HepG2 (cell line): ENCODE data around the gene CDH13. TPM values are rescaled to one million over a fixed set of nuclear protein-coding genes. Genes with fewer than 3 reads are reported as not detected.

ENCODE experiments used
- EP300 ChIP-seq, 3 experiments: sonication (generic) in 1 of 3; formaldehyde crosslinking in 1 of 3; IDR thresholded peaks; 2 replicates each; pipeline versions ENCODE4 v1.5.1 to v1.6.1; 2011 to 2020; ENCODE audit warnings: low read depth in 2 of 3, low read length in 2 of 3, borderline replicate concordance in 1 of 3, improper control_type of control experiment in 1 of 3, mild to moderate bottlenecking in 1 of 3, missing genetic modification reagents in 1 of 3, moderate library complexity in 1 of 3
- GATA4 ChIP-seq: sonication (generic); IDR thresholded peaks from 2 replicates; pipeline ENCODE4 v1.6.1; 2016; ENCODE audit warnings: antibody characterized with exemption, low read depth, borderline replicate concordance
- NFE2L1 ChIP-seq: sonication (generic); formaldehyde crosslinking; IDR thresholded peaks from 2 replicates; pipeline ENCODE4 v1.4.0; 2020; ENCODE audit warnings: missing genetic modification reagents, mild to moderate bottlenecking, borderline replicate concordance
- NR3C1 ChIP-seq: sonication (generic); formaldehyde crosslinking; IDR thresholded peaks from 2 replicates; pipeline ENCODE4 v1.4.0; 2020; ENCODE audit warnings: missing genetic modification reagents
- SRY ChIP-seq: sonication (generic); formaldehyde crosslinking; IDR thresholded peaks from 2 replicates; pipeline ENCODE4 v1.8.0; 2022; ENCODE audit warnings: mild to moderate bottlenecking, missing genetic modification reagents
- TARDBP ChIP-seq: sonication (generic); formaldehyde crosslinking; IDR thresholded peaks from 2 replicates; pipeline ENCODE4 v1.8.0; 2022; ENCODE audit warnings: mild to moderate bottlenecking, missing genetic modification reagents
- XRCC5 ChIP-seq: fragments of 200-400 bp; formaldehyde crosslinking; optimal IDR thresholded peaks from 2 replicates; pipeline ENCODE3; 2017; ENCODE audit warnings: mild to moderate bottlenecking, low read length
- ZBTB1 ChIP-seq: sonication (generic); formaldehyde crosslinking; IDR thresholded peaks from 2 replicates; pipeline ENCODE4 v1.4.0; 2020; ENCODE audit warnings: missing genetic modification reagents, borderline replicate concordance
- ZNF383 ChIP-seq: sonication (generic); formaldehyde crosslinking; IDR thresholded peaks from 2 replicates; pipeline ENCODE4 v1.4.0; 2020; ENCODE audit warnings: missing genetic modification reagents, mild to moderate bottlenecking, borderline replicate concordance
- ZNF766 ChIP-seq: sonication (generic); formaldehyde crosslinking; IDR thresholded peaks from 2 replicates; pipeline ENCODE4 v1.5.0; 2020; ENCODE audit warnings: missing genetic modification reagents, borderline replicate concordance
- ZNF839 ChIP-seq: sonication (generic); formaldehyde crosslinking; IDR thresholded peaks from 2 replicates; pipeline ENCODE4 v1.4.0; 2020; ENCODE audit warnings: missing genetic modification reagents, mild to moderate bottlenecking, borderline replicate concordance
- ZSCAN30 ChIP-seq: sonication (generic); formaldehyde crosslinking; IDR thresholded peaks from 2 replicates; pipeline ENCODE4 v1.5.0; 2020; ENCODE audit warnings: mild to moderate bottlenecking, missing genetic modification reagents
- polyA plus RNA-seq, 8 experiments: library from polyadenylated mRNA; depleted of rRNA in 3 of 8; stranded (reverse) in 7 of 8; unstranded in 1 of 8; fragments of >200 nt; fragmentation: Illumina TruSeq in 4 of 8; extraction: Trizol in 4 of 8; gene quantifications; 2 replicates each; pipeline versions ENCODE4 v1.2.1 to v1.2.3, GENCODE V29; 2011 to 2016; ENCODE audit warnings: low read depth in 4 of 8, missing spikeins in 1 of 8, mixed read lengths in 1 of 8; ENCODE audit not compliant: insufficient read depth in 1 of 8
- total RNA-seq, 5 experiments: library from RNA; depleted of rRNA; stranded (reverse); fragments of >200 nt; fragmentation: Illumina TruSeq; extraction: Trizol; gene quantifications; 2 replicates each; pipeline ENCODE4 v1.2.3, GENCODE V29; 2016; ENCODE audit warnings: low read depth in 1 of 5
- TF ChIP-seq, protein P1 (sequence below), 2 experiments: fragments of 450-650 bp in 1 of 2; sonication (generic) in 1 of 2; formaldehyde crosslinking in 1 of 2; IDR thresholded peaks; 2 replicates each; pipeline versions ENCODE4 v1.6.1 to v1.8.0; 2016 to 2022; ENCODE audit warnings: antibody characterized with exemption in 1 of 2, mild to moderate bottlenecking in 1 of 2, missing genetic modification reagents in 1 of 2
- TF ChIP-seq, protein P2 (sequence below): fragments of 450-650 bp; IDR thresholded peaks from 2 replicates; pipeline ENCODE4 v1.6.1; 2017

The CDH13 gene
- total and polyA plus RNA-seq, 2 of the 13 experiments (the other 11 are each of a cell fraction or from before 2014, with no cell fraction given), result not detected

DNA sequence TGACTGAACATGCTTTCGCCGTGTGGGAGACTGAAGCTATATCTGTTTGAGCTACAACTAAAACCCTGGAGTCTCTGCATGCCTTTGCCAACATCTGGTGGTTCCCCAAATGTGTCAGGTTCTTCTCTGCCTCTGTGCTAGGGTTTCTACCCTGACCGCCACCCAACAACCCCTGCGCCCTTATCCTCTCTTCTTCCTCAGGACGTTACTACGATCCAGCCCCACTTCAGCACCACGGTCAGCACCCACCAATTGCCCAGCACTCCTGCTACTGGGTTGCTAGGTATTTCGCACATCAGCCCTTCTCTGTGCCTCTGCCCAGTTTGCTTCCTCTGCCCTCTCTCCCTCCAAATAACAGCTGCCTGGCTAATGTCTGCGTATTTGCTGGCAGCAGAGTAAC is 1074.7 kb downstream of the CDH13 start (continued):
- TF ChIP-seq ZNF839 (CRISPR knock-in tag) (peak; percentile 69; the same call in 1 of the 2 replicates), ZNF766 (CRISPR knock-in tag) (no peak), NFE2L1 (no peak), GATA4 (no peak), SRY (CRISPR knock-in tag) (peak; percentile 89), ZSCAN30 (CRISPR knock-in tag) (no peak), ZBTB1 (CRISPR knock-in tag) (no peak), TARDBP (CRISPR knock-in tag) (no peak), NR3C1 (no peak), XRCC5 (no peak), EP300 (IDR thresholded peaks at IDR 0.05; ENCODE audit: low read depth in 2 of 2, low read length in 2 of 2) (no peak), EP300 (CRISPR knock-in tag; IDR thresholded peaks at IDR 0.05; ENCODE audit: borderline replicate concordance) (no peak), ZNF383 (CRISPR knock-in tag) (no peak)
- TF ChIP-seq, protein P1, sequence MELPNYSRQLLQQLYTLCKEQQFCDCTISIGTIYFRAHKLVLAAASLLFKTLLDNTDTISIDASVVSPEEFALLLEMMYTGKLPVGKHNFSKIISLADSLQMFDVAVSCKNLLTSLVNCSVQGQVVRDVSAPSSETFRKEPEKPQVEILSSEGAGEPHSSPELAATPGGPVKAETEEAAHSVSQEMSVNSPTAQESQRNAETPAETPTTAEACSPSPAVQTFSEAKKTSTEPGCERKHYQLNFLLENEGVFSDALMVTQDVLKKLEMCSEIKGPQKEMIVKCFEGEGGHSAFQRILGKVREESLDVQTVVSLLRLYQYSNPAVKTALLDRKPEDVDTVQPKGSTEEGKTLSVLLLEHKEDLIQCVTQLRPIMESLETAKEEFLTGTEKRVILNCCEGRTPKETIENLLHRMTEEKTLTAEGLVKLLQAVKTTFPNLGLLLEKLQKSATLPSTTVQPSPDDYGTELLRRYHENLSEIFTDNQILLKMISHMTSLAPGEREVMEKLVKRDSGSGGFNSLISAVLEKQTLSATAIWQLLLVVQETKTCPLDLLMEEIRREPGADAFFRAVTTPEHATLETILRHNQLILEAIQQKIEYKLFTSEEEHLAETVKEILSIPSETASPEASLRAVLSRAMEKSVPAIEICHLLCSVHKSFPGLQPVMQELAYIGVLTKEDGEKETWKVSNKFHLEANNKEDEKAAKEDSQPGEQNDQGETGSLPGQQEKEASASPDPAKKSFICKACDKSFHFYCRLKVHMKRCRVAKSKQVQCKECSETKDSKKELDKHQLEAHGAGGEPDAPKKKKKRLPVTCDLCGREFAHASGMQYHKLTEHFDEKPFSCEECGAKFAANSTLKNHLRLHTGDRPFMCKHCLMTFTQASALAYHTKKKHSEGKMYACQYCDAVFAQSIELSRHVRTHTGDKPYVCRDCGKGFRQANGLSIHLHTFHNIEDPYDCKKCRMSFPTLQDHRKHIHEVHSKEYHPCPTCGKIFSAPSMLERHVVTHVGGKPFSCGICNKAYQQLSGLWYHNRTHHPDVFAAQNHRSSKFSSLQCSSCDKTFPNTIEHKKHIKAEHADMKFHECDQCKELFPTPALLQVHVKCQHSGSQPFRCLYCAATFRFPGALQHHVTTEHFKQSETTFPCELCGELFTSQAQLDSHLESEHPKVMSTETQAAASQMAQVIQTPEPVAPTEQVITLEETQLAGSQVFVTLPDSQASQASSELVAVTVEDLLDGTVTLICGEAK (IDR thresholded peaks at IDR 0.05), result no peak
- TF ChIP-seq, protein P1 (CRISPR knock-in tag; IDR thresholded peaks at IDR 0.05), result 0 out of 2 replicates have a peak, but pooled peaks have one; percentile 43
- TF ChIP-seq, protein P2, sequence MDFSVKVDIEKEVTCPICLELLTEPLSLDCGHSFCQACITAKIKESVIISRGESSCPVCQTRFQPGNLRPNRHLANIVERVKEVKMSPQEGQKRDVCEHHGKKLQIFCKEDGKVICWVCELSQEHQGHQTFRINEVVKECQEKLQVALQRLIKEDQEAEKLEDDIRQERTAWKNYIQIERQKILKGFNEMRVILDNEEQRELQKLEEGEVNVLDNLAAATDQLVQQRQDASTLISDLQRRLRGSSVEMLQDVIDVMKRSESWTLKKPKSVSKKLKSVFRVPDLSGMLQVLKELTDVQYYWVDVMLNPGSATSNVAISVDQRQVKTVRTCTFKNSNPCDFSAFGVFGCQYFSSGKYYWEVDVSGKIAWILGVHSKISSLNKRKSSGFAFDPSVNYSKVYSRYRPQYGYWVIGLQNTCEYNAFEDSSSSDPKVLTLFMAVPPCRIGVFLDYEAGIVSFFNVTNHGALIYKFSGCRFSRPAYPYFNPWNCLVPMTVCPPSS, result no peak
